B cell (primary cell): ENCODE results near the gene CASZ1. TPM values are rescaled to one million over a fixed set of nuclear protein-coding genes. Genes with fewer than 3 reads are reported as not detected.

Experiments
- ATAC-seq: fragments of 200-7000 bp; cut with Tn5 transposase; one replicate; pipeline ENCODE4 v1.10.0; 2021; ENCODE audit warnings: low read depth, mild to moderate bottlenecking, moderate number of reproducible peaks, moderate library complexity
- CTCF ChIA-PET: fragments of 350-600 bp; sonication (Branson Sonifier 250); formaldehyde crosslinking; loops from one replicate; lab custom pipeline; 2021; ENCODE audit warnings: antibody characterized with exemption, inconsistent platforms; lab: Charles Lee
- POLR2A ChIA-PET: fragments of 350-600 bp; sonication (Branson Sonifier 250); formaldehyde crosslinking; loops from one replicate; lab custom pipeline; 2021; ENCODE audit warnings: antibody characterized with exemption; lab: Charles Lee
- DNase-seq: peaks from one replicate; pipeline ENCODE4 v3.0.0; 2013
- H2AFZ ChIP-seq: 2 replicates; pipeline ENCODE4 v1.6.1; 2012; ENCODE audit warnings: mild to moderate bottlenecking, low read depth, low read length; ENCODE audit not compliant: insufficient read depth, poor library complexity, severe bottlenecking
- H3K27ac ChIP-seq, 2 donors: 1 replicate in 1 of 2; 2 replicates in 1 of 2; pipeline ENCODE4 v1.5.1; 2012 to 2013; ENCODE audit warnings: low read length in 2 of 2, mild to moderate bottlenecking in 2 of 2, moderate library complexity in 1 of 2
- H3K27me3 ChIP-seq, 4 experiments: fragments of 200-600 bp in 1 of 4; sonication (generic) in 1 of 4; replicated peaks in 1 of 4; 1 replicate in 2 of 4; 2 replicates in 2 of 4; pipeline versions ENCODE4 v1.6.1 to v1.7.0; 2013 to 2016; ENCODE audit warnings: low read length in 3 of 4, mild to moderate bottlenecking in 2 of 4, mixed read lengths in 1 of 4, moderate library complexity in 1 of 4; ENCODE audit not compliant: insufficient read depth in 4 of 4, control insufficient read depth in 3 of 4; ENCODE audit errors: control extremely low read depth in 1 of 4
- H3K36me3 ChIP-seq, 2 experiments: replicated peaks in 1 of 2; 1 replicate in 1 of 2; 2 replicates in 1 of 2; pipeline versions ENCODE4 v1.6.1 to v1.7.1; 2013; ENCODE audit warnings: low read length in 1 of 2; ENCODE audit not compliant: insufficient read depth in 2 of 2, control insufficient read depth in 1 of 2; ENCODE audit errors: control extremely low read depth in 1 of 2, extremely low read depth in 1 of 2
- H3K4me1 ChIP-seq, 2 donors: fragments of 200-600 bp in 1 of 2; sonication (generic) in 1 of 2; 1 replicate in 1 of 2; 2 replicates in 1 of 2; pipeline versions ENCODE4 v1.5.1 to v1.6.1; 2013 to 2017; ENCODE audit warnings: low read length in 2 of 2; ENCODE audit not compliant: control insufficient read depth in 2 of 2, insufficient read depth in 2 of 2
- H3K4me2 ChIP-seq: replicated peaks from 2 replicates; pipeline ENCODE3; 2012; ENCODE audit warnings: mild to moderate bottlenecking, low read depth, low read length; ENCODE audit not compliant: poor library complexity, severe bottlenecking
- H3K4me3 ChIP-seq, 5 experiments: fragments of 200-600 bp in 1 of 5; sonication (generic) in 1 of 5; 1 replicate in 3 of 5; 2 replicates in 2 of 5; pipeline versions ENCODE4 v1.5.1 to v1.7.0; 2011 to 2016; ENCODE audit warnings: low read length in 4 of 5, mild to moderate bottlenecking in 4 of 5, low read depth in 2 of 5, control low read depth in 1 of 5, moderate library complexity in 1 of 5; ENCODE audit not compliant: insufficient read depth in 1 of 5; ENCODE audit errors: control extremely low read depth in 1 of 5, extremely low read depth in 1 of 5
- H3K79me2 ChIP-seq: fragments of 200-600 bp; sonication (generic); one replicate; pipeline ENCODE4 v1.6.0; 2016; ENCODE audit warnings: low read length; ENCODE audit not compliant: control insufficient read depth, insufficient read depth
- H3K9ac ChIP-seq: fragments of 200-600 bp; sonication (generic); 2 replicates; pipeline ENCODE4 v1.6.1; 2017; ENCODE audit warnings: mild to moderate bottlenecking, low read length, moderate library complexity
- H3K9me3 ChIP-seq, 3 donors: one replicate each; pipeline versions ENCODE4 v1.6.1 to v1.7.1; 2013; ENCODE audit warnings: low read length in 2 of 3; ENCODE audit not compliant: control insufficient read depth in 2 of 3, insufficient read depth in 1 of 3; ENCODE audit errors: control extremely low read depth in 1 of 3
- H4K20me1 ChIP-seq: 2 replicates; pipeline ENCODE4 v1.6.0; 2012; ENCODE audit warnings: mild to moderate bottlenecking, low read length; ENCODE audit not compliant: insufficient read depth, control insufficient read depth, poor library complexity, severe bottlenecking
- H3K27ac Mint-ChIP-seq: one replicate; pipeline ENCODE4 v1.8.0; 2021; ENCODE audit warnings: mixed read lengths
- H3K27me3 Mint-ChIP-seq: one replicate; pipeline ENCODE4 v1.8.0; 2021; ENCODE audit warnings: mixed read lengths
- H3K4me1 Mint-ChIP-seq: one replicate; pipeline ENCODE4 v1.8.0; 2021; ENCODE audit warnings: mixed read lengths
- H3K4me3 Mint-ChIP-seq: one replicate; pipeline ENCODE4 v1.8.0; 2021; ENCODE audit warnings: mixed read lengths
- H3K9me3 Mint-ChIP-seq: one replicate; pipeline ENCODE4 v1.8.0; 2022; ENCODE audit warnings: mixed read lengths; ENCODE audit not compliant: insufficient read depth
- EZH2 ChIP-seq: IDR thresholded peaks from 2 replicates; pipeline ENCODE4 v1.6.1; 2012; ENCODE audit warnings: borderline replicate concordance, low read depth, mild to moderate bottlenecking, moderate library complexity, low read length; ENCODE audit not compliant: insufficient read depth, poor library complexity, severe bottlenecking
- WGBS: methylation state at CpG from one replicate; pipeline ENCODE4 v1.1.5; 2013; ENCODE audit warnings: missing lambda C conversion rate; ENCODE audit not compliant: insufficient coverage; 5-methylcytosine and 5-hydroxymethylcytosine counted together
- intact Hi-C: fragments of 100-400 bp; cut with micrococcal nuclease; formaldehyde crosslinking; loops from one replicate; pipeline ENCODE4 v1.10.0; 2022
- polyA plus RNA-seq: library from polyadenylated mRNA; depleted of rRNA; stranded (reverse); fragments of >200 nt; gene quantifications from 2 replicates; pipeline ENCODE4 v1.2.3, GENCODE V29; 2012
- total RNA-seq, 2 donors: library from RNA; stranded (reverse); fragments of 120-200 nt in 1 of 2; gene quantifications; 1 replicate in 1 of 2; 2 replicates in 1 of 2; pipeline versions ENCODE4 v1.2.3 to v1.2.4, GENCODE V29; 2013 to 2022
- TF ChIP-seq, protein P1 (sequence below): fragments of 200-600 bp; IDR thresholded peaks from one replicate; pipeline ENCODE4 v1.8.0; 2022; ENCODE audit warnings: antibody characterized with exemption, mild to moderate bottlenecking

The CASZ1 gene
- total and polyA plus RNA-seq, 2 donors (not counting 1 experiment from before 2014, with no cell fraction given) = 9.5 to 27.2 TPM

DNA sequence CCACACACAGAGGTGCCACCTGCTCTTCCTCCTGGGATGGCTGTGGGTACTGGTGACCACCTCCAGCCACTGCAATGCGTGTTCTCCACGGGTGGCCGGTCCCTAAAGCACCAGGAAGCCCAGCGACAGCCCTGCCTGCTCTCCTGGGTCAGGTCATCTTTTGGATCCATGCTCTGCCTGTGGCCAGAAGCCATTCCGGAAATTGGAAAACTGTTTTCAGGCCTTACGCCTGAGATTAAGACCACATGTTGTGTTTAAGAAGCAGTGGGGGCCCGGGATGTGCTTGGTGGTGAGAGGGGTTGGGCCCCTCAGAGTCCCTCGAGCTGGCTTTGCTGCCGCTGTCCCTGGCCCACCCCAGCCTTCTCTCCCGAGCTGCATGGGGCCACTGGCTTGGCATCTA, 170.9 kb downstream of the CASZ1 start:
- Histone ChIP-seq H2AFZ (no peak overlapping the region), H3K9me3 (no peaks in the 10 kb centered on the region), H3K9ac (no peak overlapping the region), H3K36me3 (peaks cover 0 to 25% of the 10 kb centered on the region in 2 experiments), H3K27ac (no peak overlapping the region), H3K27me3 (no peaks in the 10 kb centered on the region), H4K20me1 (no peaks in the 10 kb centered on the region), H3K4me3 (no peak overlapping the region), H3K4me2 (no peak overlapping the region), H3K79me2 (no peaks in the 10 kb centered on the region), H3K4me1 (no peaks in the 10 kb centered on the region)
- ATAC-seq = no peak
- Mint-ChIP-seq H3K27me3 (no peaks in the 10 kb centered on the region), H3K27ac (no peak overlapping the region), H3K4me3 (no peak overlapping the region), H3K4me1 (no peaks in the 10 kb centered on the region), H3K9me3 (no peaks in the 10 kb centered on the region)
- CTCF ChIA-PET = no interaction called here
- intact Hi-C loops = no loop called here
- DNase-seq = no peak
- WGBS = 93% methylated on average over 8 of the region's 10 CpGs
- TF ChIP-seq EZH2 = no peak
- TF ChIP-seq, protein P1, sequence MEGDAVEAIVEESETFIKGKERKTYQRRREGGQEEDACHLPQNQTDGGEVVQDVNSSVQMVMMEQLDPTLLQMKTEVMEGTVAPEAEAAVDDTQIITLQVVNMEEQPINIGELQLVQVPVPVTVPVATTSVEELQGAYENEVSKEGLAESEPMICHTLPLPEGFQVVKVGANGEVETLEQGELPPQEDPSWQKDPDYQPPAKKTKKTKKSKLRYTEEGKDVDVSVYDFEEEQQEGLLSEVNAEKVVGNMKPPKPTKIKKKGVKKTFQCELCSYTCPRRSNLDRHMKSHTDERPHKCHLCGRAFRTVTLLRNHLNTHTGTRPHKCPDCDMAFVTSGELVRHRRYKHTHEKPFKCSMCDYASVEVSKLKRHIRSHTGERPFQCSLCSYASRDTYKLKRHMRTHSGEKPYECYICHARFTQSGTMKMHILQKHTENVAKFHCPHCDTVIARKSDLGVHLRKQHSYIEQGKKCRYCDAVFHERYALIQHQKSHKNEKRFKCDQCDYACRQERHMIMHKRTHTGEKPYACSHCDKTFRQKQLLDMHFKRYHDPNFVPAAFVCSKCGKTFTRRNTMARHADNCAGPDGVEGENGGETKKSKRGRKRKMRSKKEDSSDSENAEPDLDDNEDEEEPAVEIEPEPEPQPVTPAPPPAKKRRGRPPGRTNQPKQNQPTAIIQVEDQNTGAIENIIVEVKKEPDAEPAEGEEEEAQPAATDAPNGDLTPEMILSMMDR = no peak
- POLR2A ChIA-PET = no interaction called here

DNA sequence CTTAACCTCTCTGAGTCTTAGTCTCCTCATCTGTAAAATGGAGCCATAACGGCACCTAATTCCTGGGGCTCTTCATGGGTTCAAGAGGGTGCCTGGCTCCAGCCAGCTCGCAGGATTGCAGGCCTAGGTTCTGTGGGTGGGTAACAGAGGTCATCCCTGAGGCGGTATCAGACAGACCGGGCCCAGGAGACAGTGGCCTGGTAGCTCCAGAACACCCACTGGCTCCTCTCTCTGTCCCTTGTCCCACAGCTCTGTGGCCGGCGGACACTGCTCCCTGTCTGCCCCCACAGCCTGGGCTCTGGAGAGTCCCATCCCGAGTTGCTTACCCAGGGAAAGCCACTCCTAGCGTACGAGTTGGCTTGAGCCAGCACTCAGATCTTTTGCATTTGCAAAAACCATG, 171.4 kb downstream of the CASZ1 start:
- Histone ChIP-seq H3K79me2 (no peaks in the 10 kb centered on the region), H3K4me1 (no peaks in the 10 kb centered on the region), H3K9me3 (no peaks in the 10 kb centered on the region), H4K20me1 (no peaks in the 10 kb centered on the region), H3K4me3 (no peak overlapping the region), H3K9ac (no peak overlapping the region), H3K27ac (no peak overlapping the region), H3K27me3 (no peaks in the 10 kb centered on the region), H3K4me2 (no peak overlapping the region), H2AFZ (no peak overlapping the region), H3K36me3 (peaks cover 0 to 25% of the 10 kb centered on the region in 2 experiments)
- ChIA-PET CTCF (no interaction called here), POLR2A (no interaction called here)
- TF ChIP-seq, protein P1 = no peak
- no peak for TF ChIP-seq EZH2
- Mint-ChIP-seq H3K4me1 (no peaks in the 10 kb centered on the region), H3K4me3 (no peak overlapping the region), H3K9me3 (no peaks in the 10 kb centered on the region), H3K27me3 (no peaks in the 10 kb centered on the region), H3K27ac (no peak overlapping the region)
- no peak for ATAC-seq
- intact Hi-C loops = no loop called here
- WGBS = 100% methylated on average over 6 of the region's 9 CpGs
- DNase-seq = no peak
